ENCODE measurements around the gene ACACB. TPM values are rescaled to one million over a fixed set of nuclear protein-coding genes. Genes with fewer than 3 reads are reported as not detected.

ACACB gene
- polyA plus RNA-seq, 1 donor from 2014 or later = 0.22 TPM

DNA sequence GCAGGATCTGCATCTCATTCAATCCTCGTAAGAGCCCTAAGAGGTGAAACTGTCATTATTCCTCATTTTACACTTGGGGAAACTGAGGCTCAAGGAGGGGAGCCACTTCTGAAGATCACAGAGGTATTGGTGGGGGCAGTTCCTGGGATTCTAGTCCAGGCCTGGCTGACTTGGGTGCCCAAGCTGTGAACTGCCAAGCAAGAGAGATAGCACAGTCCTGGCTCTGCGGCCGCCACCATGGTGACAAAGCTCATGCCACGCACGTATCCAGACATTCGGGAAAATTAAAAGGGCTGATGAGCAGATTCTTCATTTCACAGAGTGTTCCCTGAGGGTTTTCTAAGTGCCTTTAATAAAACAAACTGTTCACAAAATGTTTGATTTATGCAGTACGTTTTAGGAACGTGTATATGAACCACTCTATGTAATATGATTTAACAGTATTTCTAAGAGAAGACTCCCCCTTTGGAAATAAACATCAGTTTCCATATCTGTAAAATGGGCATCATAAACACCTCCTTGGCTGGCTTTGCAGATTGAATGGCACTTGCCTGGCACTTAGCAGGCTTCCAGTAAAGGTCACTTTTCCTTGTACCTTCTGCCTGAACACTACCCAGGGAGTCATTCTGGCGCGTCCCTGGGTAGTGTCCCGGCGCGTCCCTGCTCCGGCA, 84.6 kb downstream of the ACACB start:
- no peak overlapping the region for H3K27ac ChIP-seq (ENCODE audit: low read length)
- H3K9ac ChIP-seq (ENCODE audit: low read length) = no peak overlapping the region
- no peaks in the 10 kb centered on the region for H3K27me3 ChIP-seq (ENCODE audit: insufficient read depth, low read depth, low read length)
- no peaks in the 10 kb centered on the region for H3K36me3 ChIP-seq (ENCODE audit: insufficient read depth, low read length)
- no peak overlapping the region for H3K4me3 ChIP-seq (ENCODE audit: low read length)
- no peak for TF ChIP-seq RAD21 (conservative IDR thresholded peaks at IDR 0.05)
- no peak for TF ChIP-seq EZH2 (IDR thresholded peaks at IDR 0.05; ENCODE audit: borderline replicate concordance, insufficient read depth, low read length, poor library complexity, severe bottlenecking)
- no peak for TF ChIP-seq POLR2AphosphoS5 (IDR thresholded peaks at IDR 0.05)
- no peak for TF ChIP-seq MXI1 (conservative IDR thresholded peaks at IDR 0.05; ENCODE audit: poor library complexity, severe bottlenecking)
- TF ChIP-seq, protein P1, sequence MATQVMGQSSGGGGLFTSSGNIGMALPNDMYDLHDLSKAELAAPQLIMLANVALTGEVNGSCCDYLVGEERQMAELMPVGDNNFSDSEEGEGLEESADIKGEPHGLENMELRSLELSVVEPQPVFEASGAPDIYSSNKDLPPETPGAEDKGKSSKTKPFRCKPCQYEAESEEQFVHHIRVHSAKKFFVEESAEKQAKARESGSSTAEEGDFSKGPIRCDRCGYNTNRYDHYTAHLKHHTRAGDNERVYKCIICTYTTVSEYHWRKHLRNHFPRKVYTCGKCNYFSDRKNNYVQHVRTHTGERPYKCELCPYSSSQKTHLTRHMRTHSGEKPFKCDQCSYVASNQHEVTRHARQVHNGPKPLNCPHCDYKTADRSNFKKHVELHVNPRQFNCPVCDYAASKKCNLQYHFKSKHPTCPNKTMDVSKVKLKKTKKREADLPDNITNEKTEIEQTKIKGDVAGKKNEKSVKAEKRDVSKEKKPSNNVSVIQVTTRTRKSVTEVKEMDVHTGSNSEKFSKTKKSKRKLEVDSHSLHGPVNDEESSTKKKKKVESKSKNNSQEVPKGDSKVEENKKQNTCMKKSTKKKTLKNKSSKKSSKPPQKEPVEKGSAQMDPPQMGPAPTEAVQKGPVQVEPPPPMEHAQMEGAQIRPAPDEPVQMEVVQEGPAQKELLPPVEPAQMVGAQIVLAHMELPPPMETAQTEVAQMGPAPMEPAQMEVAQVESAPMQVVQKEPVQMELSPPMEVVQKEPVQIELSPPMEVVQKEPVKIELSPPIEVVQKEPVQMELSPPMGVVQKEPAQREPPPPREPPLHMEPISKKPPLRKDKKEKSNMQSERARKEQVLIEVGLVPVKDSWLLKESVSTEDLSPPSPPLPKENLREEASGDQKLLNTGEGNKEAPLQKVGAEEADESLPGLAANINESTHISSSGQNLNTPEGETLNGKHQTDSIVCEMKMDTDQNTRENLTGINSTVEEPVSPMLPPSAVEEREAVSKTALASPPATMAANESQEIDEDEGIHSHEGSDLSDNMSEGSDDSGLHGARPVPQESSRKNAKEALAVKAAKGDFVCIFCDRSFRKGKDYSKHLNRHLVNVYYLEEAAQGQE (IDR thresholded peaks at IDR 0.05; ENCODE audit: borderline replicate concordance) = no peak
- TF ChIP-seq, protein P2, sequence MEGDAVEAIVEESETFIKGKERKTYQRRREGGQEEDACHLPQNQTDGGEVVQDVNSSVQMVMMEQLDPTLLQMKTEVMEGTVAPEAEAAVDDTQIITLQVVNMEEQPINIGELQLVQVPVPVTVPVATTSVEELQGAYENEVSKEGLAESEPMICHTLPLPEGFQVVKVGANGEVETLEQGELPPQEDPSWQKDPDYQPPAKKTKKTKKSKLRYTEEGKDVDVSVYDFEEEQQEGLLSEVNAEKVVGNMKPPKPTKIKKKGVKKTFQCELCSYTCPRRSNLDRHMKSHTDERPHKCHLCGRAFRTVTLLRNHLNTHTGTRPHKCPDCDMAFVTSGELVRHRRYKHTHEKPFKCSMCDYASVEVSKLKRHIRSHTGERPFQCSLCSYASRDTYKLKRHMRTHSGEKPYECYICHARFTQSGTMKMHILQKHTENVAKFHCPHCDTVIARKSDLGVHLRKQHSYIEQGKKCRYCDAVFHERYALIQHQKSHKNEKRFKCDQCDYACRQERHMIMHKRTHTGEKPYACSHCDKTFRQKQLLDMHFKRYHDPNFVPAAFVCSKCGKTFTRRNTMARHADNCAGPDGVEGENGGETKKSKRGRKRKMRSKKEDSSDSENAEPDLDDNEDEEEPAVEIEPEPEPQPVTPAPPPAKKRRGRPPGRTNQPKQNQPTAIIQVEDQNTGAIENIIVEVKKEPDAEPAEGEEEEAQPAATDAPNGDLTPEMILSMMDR (IDR thresholded peaks at IDR 0.05; ENCODE audit: poor library complexity, severe bottlenecking) = no peak
- TF ChIP-seq EP300 (conservative IDR thresholded peaks at IDR 0.05; ENCODE audit: poor library complexity, severe bottlenecking) = no peak
- TF ChIP-seq SMC3 (conservative IDR thresholded peaks at IDR 0.05; ENCODE audit: poor library complexity) = no peak
- H4K20me1 ChIP-seq (ENCODE audit: insufficient read depth) = no peaks in the 10 kb centered on the region
- no peaks in the 10 kb centered on the region for H3F3A ChIP-seq (ENCODE audit: insufficient read depth, low read length, poor library complexity, severe bottlenecking)
- H3K79me2 ChIP-seq (replicated peaks; ENCODE audit: insufficient read depth, low read length) = no peaks in the 10 kb centered on the region
- no peak overlapping the region for H2AFZ ChIP-seq (ENCODE audit: low read depth, low read length)
- H3K9me2 ChIP-seq (ENCODE audit: insufficient read depth, low read length) = no peaks in the 10 kb centered on the region
- H3K4me2 ChIP-seq (ENCODE audit: low read length) = no peak overlapping the region
- no peaks in the 10 kb centered on the region for H3K9me3 ChIP-seq (ENCODE audit: low read length)

DNA sequence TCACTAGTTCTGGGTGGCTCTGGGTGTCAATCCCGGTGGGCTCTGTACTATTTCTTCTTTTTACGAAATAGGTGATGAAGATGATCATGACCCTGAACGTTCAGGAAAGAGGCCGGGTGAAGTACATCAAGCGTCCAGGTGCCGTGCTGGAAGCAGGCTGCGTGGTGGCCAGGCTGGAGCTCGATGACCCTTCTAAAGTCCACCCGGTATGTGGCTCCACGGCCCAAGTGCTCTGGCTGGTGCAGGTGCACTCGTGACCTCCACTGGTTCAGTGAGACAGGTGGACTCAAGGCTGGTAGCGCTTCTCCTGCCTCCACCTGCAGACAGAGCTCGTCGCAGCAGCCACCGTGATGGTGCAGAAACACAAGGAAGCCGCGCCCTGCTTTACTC, 85.1 kb downstream of the ACACB start:
- no peak overlapping the region for H3K27ac ChIP-seq (ENCODE audit: low read length)
- TF ChIP-seq MXI1 (conservative IDR thresholded peaks at IDR 0.05; ENCODE audit: poor library complexity, severe bottlenecking) (no peak), SMC3 (conservative IDR thresholded peaks at IDR 0.05; ENCODE audit: poor library complexity) (no peak), EZH2 (IDR thresholded peaks at IDR 0.05; ENCODE audit: borderline replicate concordance, insufficient read depth, low read length, poor library complexity, severe bottlenecking) (no peak), TAF1 (IDR thresholded peaks at IDR 0.05; ENCODE audit: low read depth) (no peak), EP300 (conservative IDR thresholded peaks at IDR 0.05; ENCODE audit: poor library complexity, severe bottlenecking) (no peak), RAD21 (conservative IDR thresholded peaks at IDR 0.05) (no peak)
- TF ChIP-seq, protein P1 (IDR thresholded peaks at IDR 0.05; ENCODE audit: borderline replicate concordance) = no peak
- TF ChIP-seq, protein P2 (IDR thresholded peaks at IDR 0.05; ENCODE audit: poor library complexity, severe bottlenecking) = no peak
- H3K36me3 ChIP-seq (ENCODE audit: insufficient read depth, low read length) = no peaks in the 10 kb centered on the region
- H3K4me3 ChIP-seq (ENCODE audit: low read length) = no peak overlapping the region
- no peaks in the 10 kb centered on the region for H3K9me3 ChIP-seq (ENCODE audit: low read length)
- no peaks in the 10 kb centered on the region for H3F3A ChIP-seq (ENCODE audit: insufficient read depth, low read length, poor library complexity, severe bottlenecking)
- H2AFZ ChIP-seq (ENCODE audit: low read depth, low read length) = no peak overlapping the region
- H4K20me1 ChIP-seq (ENCODE audit: insufficient read depth) = no peaks in the 10 kb centered on the region
- H3K9me2 ChIP-seq (ENCODE audit: insufficient read depth, low read length) = no peaks in the 10 kb centered on the region
- H3K79me2 ChIP-seq (replicated peaks; ENCODE audit: insufficient read depth, low read length) = no peaks in the 10 kb centered on the region
- no peak overlapping the region for H3K4me2 ChIP-seq (ENCODE audit: low read length)
- H3K9ac ChIP-seq (ENCODE audit: low read length) = no peak overlapping the region
- no peaks in the 10 kb centered on the region for H3K27me3 ChIP-seq (ENCODE audit: insufficient read depth, low read depth, low read length)

All from neural cell (in vitro differentiated cells).